ENCODE data around the gene TJAP1. TPM values are rescaled to one million over a fixed set of nuclear protein-coding genes. Genes with fewer than 3 reads are reported as not detected.

TJAP1 gene
- total and polyA plus RNA-seq, 2 of the 8 experiments (the other 6 are each of a cell fraction or from before 2014, with no cell fraction given): 30.7 to 40.4 TPM

- Histone ChIP-seq H4K8ac (ENCODE audit: extremely low read depth, insufficient read depth, low read length) (no peak overlapping the region), H3K9ac (replicated peaks in 1 of 4; ENCODE audit: extremely low read depth in 1 of 4, low read depth in 3 of 4, low read length in 3 of 4) (no peak overlapping the region), H2AK5ac (ENCODE audit: low read depth, low read length) (no peak overlapping the region), H3K4me2 (ENCODE audit: insufficient read depth in 1 of 2, low read depth in 2 of 2, low read length in 2 of 2) (no peak overlapping the region), H3K4ac (replicated peaks; ENCODE audit: insufficient read length, low read depth, low read length) (no peak overlapping the region), H3K9me3 (ENCODE audit: insufficient read depth in 2 of 2, low read depth in 1 of 2, low read length in 1 of 2) (no peaks in the 10 kb centered on the region), H2BK20ac (ENCODE audit: low read length) (no peak overlapping the region), H3K23ac (ENCODE audit: insufficient read length) (no peak overlapping the region), H2BK15ac (ENCODE audit: low read length) (no peak overlapping the region), H3K23me2 (ENCODE audit: low read depth, low read length) (peaks cover 11% of the 10 kb centered on the region; the same call in 1 of the 2 replicates), H2BK12ac (ENCODE audit: low read depth, low read length) (no peak overlapping the region), H3K4me1 (replicated peaks in 1 of 4; ENCODE audit: control insufficient read depth in 3 of 4, insufficient read depth in 4 of 4, low read length in 3 of 4) (peaks cover 0 to 4% (median 2%) of the 10 kb centered on the region in 4 experiments; a peak in 3 of 7 replicates), H2BK120ac (replicated peaks; ENCODE audit: low read depth, low read length) (no peak overlapping the region), H3K27ac (ENCODE audit: low read depth, low read length) (no peak overlapping the region), H3K36me3 (ENCODE audit: control insufficient read depth in 2 of 4, insufficient read depth in 4 of 4, low read length in 3 of 4) (no peaks in the 10 kb centered on the region; a peak in 1 of 8 replicates), H3K14ac (ENCODE audit: insufficient read length) (no peak overlapping the region), H2AFZ (ENCODE audit: low read length) (no peak overlapping the region), H3K27me3 (replicated peaks in 1 of 4; ENCODE audit: control insufficient read depth in 3 of 4, extremely low read depth in 1 of 4, insufficient read depth in 3 of 4, low read length in 3 of 4) (peaks cover 7 to 25% (median 19%) of the 10 kb centered on the region in 4 experiments), H3K18ac (ENCODE audit: extremely low read depth, low read length) (no peak overlapping the region), H4K91ac (replicated peaks; ENCODE audit: insufficient read length, low read length) (no peak overlapping the region), H4K20me1 (replicated peaks in 1 of 2; ENCODE audit: control insufficient read depth in 1 of 2, insufficient read depth in 2 of 2, low read length in 2 of 2) (peaks cover 0 to 2% of the 10 kb centered on the region in 2 experiments), H3K4me3 (ENCODE audit: extremely low read depth in 1 of 4, insufficient read depth in 2 of 4, low read depth in 3 of 4, low read length in 4 of 4) (no peak overlapping the region), H3K56ac (replicated peaks; ENCODE audit: insufficient read length, low read depth, low read length) (no peak overlapping the region), H4K5ac (ENCODE audit: insufficient read length, low read depth, low read length) (no peak overlapping the region), H2BK5ac (ENCODE audit: low read depth, low read length) (no peak overlapping the region), H3K79me2 (ENCODE audit: control insufficient read depth in 1 of 2, insufficient read depth in 2 of 2, low read length in 2 of 2) (no peaks in the 10 kb centered on the region), H3K79me1 (ENCODE audit: low read depth, low read length) (no peaks in the 10 kb centered on the region)
- DNase-seq (ENCODE audit: low read depth in 1 of 2, low spot score in 2 of 2) (no peak), FAIRE-seq (no peak)
- ChIA-PET POLR2A (ENCODE audit: partially characterized antibody) (interaction anchor here (1.0 to 4.3 kb wide), 3 partner anchors 8 to 60 kb away, joined by 3 to 43 read pairs (median 10); partner anchors contain the start of gene LRRC73), CTCF (ENCODE audit: partially characterized antibody) (interaction anchor here (0.7 to 21.2 kb wide), 12 partner anchors 10 to 603 kb away, joined by 3 to 495 read pairs (median 6); partner anchors contain the start of genes LRRC73 and TJAP1)
- WGBS, 2 experiments (ENCODE audit: extremely low coverage in 1 of 2, insufficient coverage in 1 of 2, insufficient read length in 1 of 2, insufficient replicate concordance in 2 of 2, low coverage in 1 of 2, low lambda C conversion rate in 2 of 2, missing lambda C conversion rate in 1 of 2): 79% methylated on average over 5 of the region's 9 CpGs; no CpG with 5 or more reads in 1 of the 2 experiments
- TF ChIP-seq RAD21 (IDR thresholded peaks at IDR 0.05 in 1 of 2, conservative IDR thresholded peaks at IDR 0.05 in 1 of 2; ENCODE audit: low read depth in 2 of 2, low read length in 2 of 2): no peak
- TF ChIP-seq NANOG (IDR thresholded peaks at IDR 0.05; ENCODE audit: insufficient read depth, low read depth, low read length, poor library complexity, severe bottlenecking): no peak
- no peak for TF ChIP-seq EZH2 (IDR thresholded peaks at IDR 0.05; ENCODE audit: low read depth, low read length, severe bottlenecking)
- TF ChIP-seq E2F6 (IDR thresholded peaks at IDR 0.05): no peak
- no peak for TF ChIP-seq HDAC2 (IDR thresholded peaks at IDR 0.05; ENCODE audit: borderline replicate concordance in 1 of 2, low read depth in 2 of 2, low read length in 2 of 2)
- TF ChIP-seq USF2 (IDR thresholded peaks at IDR 0.05; ENCODE audit: low read length): no peak
- no peak for TF ChIP-seq BRCA1 (IDR thresholded peaks at IDR 0.05; ENCODE audit: low read depth, low read length)
- no peak for TF ChIP-seq SIN3A (conservative IDR thresholded peaks at IDR 0.05 in 1 of 2, IDR thresholded peaks at IDR 0.05 in 1 of 2; ENCODE audit: low read depth in 1 of 2, low read length in 2 of 2)
- TF ChIP-seq SIRT6 (IDR thresholded peaks at IDR 0.05; ENCODE audit: low read length): no peak
- no peak for TF ChIP-seq RFX5 (IDR thresholded peaks at IDR 0.05; ENCODE audit: borderline replicate concordance, low read depth, low read length)
Measured at GRCh38 chr6:43457643-43458042, 19.7 kb upstream of the TJAP1 start.

Data from H1 (cell line).